HCT116 (cell line): Measurements from ENCODE around the gene FOXD4L1.
"Not testable (repeated sequence)": the region's sequence is repeated elsewhere in the genome, so short reads cannot be mapped to it uniquely, and the experiment has no call there.

ENCODE experiments used
- EGR1 ChIP-seq: IDR thresholded peaks from 2 replicates; pipeline ENCODE4 v1.6.1; 2012; ENCODE audit warnings: low read depth
- EZH2phosphoT487 ChIP-seq: fragments of 200-600 bp; IDR thresholded peaks from 2 replicates; pipeline ENCODE4 v1.6.1; 2018; ENCODE audit warnings: antibody characterized with exemption, borderline replicate concordance
- POLR2A ChIP-seq: IDR thresholded peaks from 2 replicates; pipeline ENCODE4 v1.7.0; 2011; ENCODE audit warnings: borderline replicate concordance; ENCODE audit not compliant: insufficient read depth, insufficient read length; ENCODE audit errors: extremely low read depth
- POLR2AphosphoS5 ChIP-seq: IDR thresholded peaks from 2 replicates; pipeline ENCODE4 v1.6.1; 2011; ENCODE audit warnings: mild to moderate bottlenecking, low read depth, low read length, moderate library complexity
- YY1 ChIP-seq: IDR thresholded peaks from 2 replicates; pipeline ENCODE4 v1.6.1; 2011; ENCODE audit warnings: low read length, low read depth, moderate library complexity, mild to moderate bottlenecking; ENCODE audit not compliant: insufficient replicate concordance; ENCODE audit errors: extremely low read depth
- TF ChIP-seq, protein P1 (sequence below), 3 experiments: fragments of 200-600 bp in 1 of 3; sonication (generic) in 1 of 3; IDR thresholded peaks in 2 of 3; conservative IDR thresholded peaks in 1 of 3; 2 replicates each; pipeline ENCODE4 v1.5.1; 2012 to 2017; ENCODE audit warnings: low read depth in 2 of 3, low read length in 2 of 3, antibody characterized with exemption in 1 of 3, borderline replicate concordance in 1 of 3, control low read depth in 1 of 3, mild to moderate bottlenecking in 1 of 3, mixed read lengths in 1 of 3, mixed run types in 1 of 3, moderate library complexity in 1 of 3; ENCODE audit not compliant: insufficient read depth in 1 of 3
- TF ChIP-seq, protein P2 (sequence below): IDR thresholded peaks from 2 replicates; pipeline ENCODE4 v1.6.1; 2012; ENCODE audit warnings: low read depth

DNA sequence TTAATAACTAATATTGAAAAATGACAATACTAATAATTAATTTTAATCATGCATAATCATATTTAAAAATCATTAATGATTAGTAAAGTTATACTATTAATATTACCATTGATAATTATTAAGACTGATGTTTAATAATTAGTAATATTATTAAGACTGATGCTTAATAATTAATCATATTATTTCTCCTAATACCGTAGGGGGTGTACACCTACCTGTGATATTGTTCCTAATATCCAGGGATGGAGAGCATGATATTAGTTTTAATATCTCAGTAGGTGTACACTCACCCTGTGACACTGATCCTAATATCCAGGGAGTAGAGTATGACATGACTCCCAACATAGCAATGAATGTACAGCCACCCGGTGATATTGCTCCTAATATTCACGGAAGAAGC, 12.4 kb downstream of the FOXD4L1 start:
- TF ChIP-seq, protein P1, sequence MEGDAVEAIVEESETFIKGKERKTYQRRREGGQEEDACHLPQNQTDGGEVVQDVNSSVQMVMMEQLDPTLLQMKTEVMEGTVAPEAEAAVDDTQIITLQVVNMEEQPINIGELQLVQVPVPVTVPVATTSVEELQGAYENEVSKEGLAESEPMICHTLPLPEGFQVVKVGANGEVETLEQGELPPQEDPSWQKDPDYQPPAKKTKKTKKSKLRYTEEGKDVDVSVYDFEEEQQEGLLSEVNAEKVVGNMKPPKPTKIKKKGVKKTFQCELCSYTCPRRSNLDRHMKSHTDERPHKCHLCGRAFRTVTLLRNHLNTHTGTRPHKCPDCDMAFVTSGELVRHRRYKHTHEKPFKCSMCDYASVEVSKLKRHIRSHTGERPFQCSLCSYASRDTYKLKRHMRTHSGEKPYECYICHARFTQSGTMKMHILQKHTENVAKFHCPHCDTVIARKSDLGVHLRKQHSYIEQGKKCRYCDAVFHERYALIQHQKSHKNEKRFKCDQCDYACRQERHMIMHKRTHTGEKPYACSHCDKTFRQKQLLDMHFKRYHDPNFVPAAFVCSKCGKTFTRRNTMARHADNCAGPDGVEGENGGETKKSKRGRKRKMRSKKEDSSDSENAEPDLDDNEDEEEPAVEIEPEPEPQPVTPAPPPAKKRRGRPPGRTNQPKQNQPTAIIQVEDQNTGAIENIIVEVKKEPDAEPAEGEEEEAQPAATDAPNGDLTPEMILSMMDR (IDR thresholded peaks at IDR 0.05 in 2 of 3, conservative IDR thresholded peaks at IDR 0.05 in 1 of 3; ENCODE audit: borderline replicate concordance in 1 of 3, insufficient read depth in 1 of 3, low read depth in 2 of 3, low read length in 2 of 3), result not testable (repeated sequence)
- TF ChIP-seq POLR2A, EZH2phosphoT487, POLR2AphosphoS5, YY1, EGR1: not testable (repeated sequence)
- TF ChIP-seq, protein P2, sequence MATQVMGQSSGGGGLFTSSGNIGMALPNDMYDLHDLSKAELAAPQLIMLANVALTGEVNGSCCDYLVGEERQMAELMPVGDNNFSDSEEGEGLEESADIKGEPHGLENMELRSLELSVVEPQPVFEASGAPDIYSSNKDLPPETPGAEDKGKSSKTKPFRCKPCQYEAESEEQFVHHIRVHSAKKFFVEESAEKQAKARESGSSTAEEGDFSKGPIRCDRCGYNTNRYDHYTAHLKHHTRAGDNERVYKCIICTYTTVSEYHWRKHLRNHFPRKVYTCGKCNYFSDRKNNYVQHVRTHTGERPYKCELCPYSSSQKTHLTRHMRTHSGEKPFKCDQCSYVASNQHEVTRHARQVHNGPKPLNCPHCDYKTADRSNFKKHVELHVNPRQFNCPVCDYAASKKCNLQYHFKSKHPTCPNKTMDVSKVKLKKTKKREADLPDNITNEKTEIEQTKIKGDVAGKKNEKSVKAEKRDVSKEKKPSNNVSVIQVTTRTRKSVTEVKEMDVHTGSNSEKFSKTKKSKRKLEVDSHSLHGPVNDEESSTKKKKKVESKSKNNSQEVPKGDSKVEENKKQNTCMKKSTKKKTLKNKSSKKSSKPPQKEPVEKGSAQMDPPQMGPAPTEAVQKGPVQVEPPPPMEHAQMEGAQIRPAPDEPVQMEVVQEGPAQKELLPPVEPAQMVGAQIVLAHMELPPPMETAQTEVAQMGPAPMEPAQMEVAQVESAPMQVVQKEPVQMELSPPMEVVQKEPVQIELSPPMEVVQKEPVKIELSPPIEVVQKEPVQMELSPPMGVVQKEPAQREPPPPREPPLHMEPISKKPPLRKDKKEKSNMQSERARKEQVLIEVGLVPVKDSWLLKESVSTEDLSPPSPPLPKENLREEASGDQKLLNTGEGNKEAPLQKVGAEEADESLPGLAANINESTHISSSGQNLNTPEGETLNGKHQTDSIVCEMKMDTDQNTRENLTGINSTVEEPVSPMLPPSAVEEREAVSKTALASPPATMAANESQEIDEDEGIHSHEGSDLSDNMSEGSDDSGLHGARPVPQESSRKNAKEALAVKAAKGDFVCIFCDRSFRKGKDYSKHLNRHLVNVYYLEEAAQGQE, result not testable (repeated sequence)
